NCI-H1417 treated with DMSO at 0.1 percent for 48 hours (cell line): ENCODE measurements around the gene MCUR1.
"Not testable (repeated sequence)": the region's sequence is repeated elsewhere in the genome, so short reads cannot be mapped to it uniquely, and the experiment has no call there.

Experiments
- DNase-seq: peaks from one replicate; lab custom pipeline; 2025; lab: John Stamatoyannopoulos, UW

Gene MCUR1

DNA sequence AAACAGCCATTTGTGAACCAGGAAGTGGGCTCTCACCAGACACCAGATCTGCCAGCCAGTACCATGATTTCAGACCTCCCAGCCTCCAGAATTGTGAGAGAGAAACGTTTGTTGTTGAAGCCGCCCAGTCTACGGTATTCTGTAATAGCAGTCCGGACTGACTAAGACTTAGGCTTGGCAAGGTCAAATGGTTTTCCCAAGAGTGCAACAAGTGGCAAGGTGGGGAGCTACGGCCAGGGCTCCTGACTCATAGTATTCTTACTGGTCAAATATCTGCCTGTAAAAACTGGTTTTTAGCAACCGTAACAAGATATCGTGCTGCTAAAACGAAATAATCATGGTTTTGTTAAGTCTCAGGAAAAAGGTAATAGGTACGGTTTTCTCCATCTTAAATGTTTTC lies 37.8 kb downstream of the MCUR1 start:
- no peak for DNase-seq

DNA sequence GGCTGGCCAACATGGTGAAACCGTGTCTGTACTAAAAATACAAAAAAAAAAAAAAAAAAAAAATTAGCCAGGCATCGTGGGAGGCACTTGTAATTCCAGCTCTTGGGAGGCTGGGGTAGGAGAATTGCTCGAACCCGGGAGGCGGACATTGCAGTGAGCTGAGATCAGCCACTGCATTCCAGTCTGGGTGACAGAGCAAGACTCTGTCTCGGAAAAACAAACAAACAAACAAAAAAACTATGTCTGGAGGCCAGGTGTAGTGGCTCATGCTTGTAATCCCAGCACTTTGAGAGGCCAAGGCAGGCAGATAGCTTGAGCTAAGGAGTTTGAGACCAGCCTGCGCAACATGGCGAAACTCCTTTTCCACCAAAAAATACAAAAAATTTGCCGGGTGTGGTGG lies 38.9 kb downstream of the MCUR1 start:
- not testable (repeated sequence) for DNase-seq

DNA sequence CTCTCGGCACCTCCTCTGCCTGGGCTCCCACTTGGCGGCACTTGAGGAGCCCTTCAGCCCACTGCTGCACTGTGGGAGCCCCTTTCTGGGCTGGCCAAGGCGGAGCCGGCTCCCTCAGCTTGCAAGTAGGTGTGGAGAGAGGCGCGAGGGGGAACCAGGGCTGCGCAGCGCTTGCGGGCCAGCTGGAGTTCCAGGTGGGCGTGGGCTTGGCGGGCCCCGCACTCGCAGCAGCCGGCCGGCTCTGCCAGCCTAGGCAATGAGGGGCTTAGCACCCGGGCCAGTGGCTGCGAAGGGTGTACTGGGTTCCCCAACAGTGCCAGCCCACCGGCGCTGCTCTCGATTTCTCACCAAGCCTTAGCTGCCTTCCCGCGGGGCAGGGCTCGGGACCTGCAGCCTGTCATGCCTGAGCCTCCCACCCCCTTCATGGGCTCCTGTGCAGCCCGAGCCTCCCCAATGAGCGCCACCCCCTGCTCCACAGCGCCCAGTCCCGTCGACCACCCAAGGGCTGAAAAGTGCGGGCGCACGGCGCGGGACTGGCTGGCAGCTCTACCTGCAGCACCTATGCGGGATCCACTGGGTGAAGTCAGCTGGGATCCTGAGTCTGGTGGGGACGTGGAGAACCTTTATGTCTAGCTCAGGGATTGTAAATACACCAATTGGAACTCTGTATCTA lies 41.9 kb downstream of the MCUR1 start:
- DNase-seq = not testable (repeated sequence)

- DNase-seq = no peak
Measured at GRCh38 chr6:13769655-13770053, 44.7 kb downstream of the MCUR1 start.

GRCh38 chr6:13769034-13769654 lies 45.2 kb downstream of the MCUR1 start:
- no peak for DNase-seq

DNA sequence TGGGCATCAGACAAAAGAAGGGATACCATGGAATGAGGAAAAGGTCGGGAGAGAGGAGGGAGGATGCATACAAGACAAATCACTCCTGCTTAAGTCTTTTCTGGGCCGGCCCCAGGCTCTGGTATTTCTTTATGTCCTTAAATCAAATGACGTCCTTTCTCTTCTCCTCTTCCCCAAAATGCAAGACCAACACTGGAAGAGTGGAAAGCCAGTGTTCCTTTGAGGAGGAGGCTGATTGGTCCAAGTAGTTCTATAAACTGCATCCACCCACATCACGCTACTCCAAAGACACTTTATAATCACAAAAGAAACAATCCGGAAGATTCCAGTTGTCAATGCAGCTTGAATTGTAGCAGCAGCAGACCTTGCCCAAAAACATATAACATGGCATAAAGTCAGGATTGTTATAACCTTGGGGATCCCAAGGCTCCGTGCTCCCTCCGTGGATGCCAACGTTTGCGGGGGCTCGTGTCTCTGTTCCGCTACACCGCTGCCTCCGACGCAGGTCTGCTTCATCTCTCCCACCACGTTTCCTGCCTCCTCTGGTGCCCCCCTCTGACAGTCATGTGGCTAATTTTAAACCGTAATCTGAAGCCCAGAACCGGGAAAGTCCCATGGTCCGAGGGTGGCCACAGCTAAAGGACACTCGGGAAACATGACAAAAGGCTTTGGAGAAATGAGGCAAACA lies 47.1 kb downstream of the MCUR1 start:
- DNase-seq = no peak

DNA sequence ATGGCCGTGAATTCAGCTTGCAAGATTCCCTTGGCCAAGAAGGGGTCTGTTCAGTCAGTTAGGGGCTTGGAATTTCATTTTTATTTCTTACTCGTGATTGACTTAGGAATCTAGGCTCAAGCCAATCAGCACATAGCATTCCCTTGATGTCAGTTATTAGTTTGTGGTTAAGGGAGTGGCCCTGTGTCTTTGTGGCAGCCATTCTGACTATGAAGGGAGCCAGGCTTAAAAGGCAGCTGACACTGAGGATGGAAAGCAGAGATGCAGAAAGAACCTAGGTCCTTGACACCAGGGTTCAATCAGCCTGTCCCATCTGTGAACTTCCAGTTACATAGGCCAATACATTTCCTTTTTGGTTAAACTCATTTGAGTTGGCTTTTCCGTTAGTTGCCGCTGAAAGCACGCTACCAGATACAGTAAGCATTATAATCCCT lies 48.1 kb downstream of the MCUR1 start:
- DNase-seq = no peak

- no peak for DNase-seq
Measured at GRCh38 chr6:13765570-13765969, 48.8 kb downstream of the MCUR1 start.

- DNase-seq = no peak
Measured at GRCh38 chr6:13764996-13765395, 49.4 kb downstream of the MCUR1 start.

- no peak for DNase-seq
Measured at GRCh38 chr6:13763740-13764381, 50.5 kb downstream of the MCUR1 start.

DNA sequence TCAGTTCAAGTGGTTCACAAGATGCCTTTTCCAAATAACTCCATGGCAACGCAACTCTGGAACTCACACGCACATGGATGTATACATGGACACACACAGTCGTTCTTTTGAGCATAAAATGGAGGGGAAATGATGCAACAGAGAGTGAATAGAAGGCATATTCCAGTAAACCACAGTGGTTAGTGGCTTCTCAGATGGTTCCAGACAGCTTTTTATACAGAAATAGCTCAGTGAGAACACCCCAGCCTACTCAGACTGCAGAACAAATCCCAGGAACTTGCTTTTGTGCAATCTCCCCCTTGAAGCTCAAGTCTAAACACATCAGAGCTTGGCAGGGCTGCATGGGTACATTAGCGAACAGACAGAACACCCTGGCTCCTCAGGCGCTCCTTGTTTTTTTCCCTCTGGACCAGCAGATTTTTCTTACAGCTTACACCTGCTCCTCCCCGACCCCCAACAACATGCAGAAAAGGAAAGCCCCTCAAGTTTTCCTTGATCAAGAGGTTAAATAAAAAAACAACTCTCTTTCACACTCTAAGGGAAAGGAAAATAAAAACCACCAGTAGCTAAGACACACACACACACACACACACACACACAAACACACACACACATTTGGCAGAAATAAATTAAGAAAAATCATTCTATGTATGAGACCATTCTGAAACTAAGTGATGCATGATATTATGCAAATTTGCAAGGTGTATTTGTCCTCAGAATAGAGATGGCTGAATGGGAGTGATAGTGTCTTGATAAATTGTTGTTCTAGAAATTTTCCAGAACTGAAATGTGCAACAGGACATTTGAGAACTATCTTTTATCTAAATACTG lies 51.5 kb downstream of the MCUR1 start:
- no peak for DNase-seq

DNA sequence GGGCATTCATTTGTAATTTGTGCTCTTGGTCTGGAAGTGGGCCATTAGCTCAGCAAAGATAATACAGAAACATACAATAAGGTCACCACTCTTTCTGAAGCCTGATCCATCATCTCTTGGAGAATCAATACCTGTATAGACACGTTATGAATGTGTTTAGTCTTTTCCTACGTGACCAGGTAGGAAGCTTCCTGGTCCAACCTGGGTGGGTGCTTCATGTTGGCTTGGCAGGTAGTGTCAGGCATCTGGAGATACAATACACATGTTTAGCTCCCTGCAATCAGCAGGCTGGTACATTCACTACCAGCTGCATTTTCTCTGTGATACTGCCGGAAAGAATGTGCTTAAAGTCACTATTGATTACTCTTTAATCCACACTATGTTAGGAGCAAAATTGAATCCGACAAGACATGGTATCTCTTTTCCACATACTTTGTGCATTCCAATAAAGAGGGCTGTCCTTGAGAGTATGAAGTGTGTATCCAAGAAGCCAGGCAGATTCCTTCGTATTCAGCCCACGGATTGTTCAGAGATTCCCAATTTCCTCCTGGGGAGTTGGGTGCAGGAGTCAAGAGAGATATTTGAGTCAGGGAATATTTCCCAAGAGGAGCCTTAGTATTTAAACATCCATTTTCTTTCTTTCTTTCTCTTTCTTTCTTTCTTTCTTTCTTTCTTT lies 52.9 kb downstream of the MCUR1 start:
- DNase-seq = no peak

DNA sequence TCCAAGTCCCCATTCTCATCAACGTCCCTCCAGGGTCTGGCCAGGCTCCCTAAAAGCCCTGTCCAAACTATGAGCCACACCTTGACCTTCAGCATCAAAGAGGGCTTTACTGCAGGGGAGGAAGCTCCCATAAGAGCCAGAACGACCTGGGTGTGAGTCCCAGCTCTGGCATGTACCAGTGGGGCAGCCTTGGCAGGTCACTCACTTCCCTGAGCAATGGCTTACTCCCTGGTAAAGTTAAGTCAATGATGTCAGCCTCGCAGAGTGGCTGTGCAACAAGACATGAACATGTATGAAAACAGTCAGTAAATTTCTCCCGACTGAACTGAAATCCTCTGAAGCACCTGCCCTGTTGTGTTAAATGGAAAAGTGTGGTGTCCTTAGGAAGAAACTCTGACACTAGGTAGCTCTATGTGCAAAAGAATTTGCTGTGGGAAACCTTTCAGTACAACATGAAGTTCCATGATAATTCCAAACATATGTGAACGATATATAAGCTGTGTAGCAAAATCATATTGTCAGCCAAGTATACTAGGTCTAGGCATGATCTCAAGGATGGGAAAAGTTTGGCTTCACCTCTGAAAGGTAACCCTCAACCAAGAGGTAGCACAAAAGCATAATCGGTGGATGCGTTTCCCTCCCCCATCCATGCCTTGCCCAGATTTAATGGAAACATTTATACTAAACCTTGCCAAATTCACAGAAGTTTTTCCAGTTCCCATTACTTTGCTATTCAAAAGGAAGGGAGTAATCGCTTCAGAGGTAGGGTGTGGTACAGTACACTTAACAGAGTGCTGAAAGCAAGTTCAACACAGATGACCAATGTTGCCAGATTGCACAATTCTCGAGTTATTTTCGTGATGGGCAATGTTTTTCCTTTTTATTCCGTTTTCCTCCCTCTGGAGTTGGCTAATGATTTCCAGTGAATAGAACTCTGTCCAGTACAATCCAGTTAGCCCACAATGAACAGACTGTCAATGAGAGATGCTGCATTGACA lies 53.8 kb downstream of the MCUR1 start:
- no peak for DNase-seq

DNA sequence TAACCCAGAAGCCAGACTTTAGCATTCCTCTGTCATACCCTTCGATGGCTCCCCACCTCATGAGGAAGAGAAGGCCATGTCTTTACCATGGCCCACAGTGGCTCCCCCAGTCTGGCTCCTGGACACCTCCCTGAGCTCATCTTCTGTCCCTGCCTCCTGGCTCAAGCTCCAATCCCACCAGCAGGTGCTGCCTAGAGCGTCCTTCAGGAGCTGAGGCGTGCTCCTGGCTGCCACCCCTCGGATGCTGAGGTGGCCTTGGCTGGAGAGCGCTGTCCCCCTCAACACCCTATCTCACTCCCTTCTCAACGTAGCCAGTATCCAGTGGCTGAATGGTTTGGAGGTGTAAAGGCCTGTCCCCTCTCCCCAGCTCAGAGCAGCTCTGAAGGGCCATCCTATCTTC lies 55.3 kb downstream of the MCUR1 start:
- DNase-seq = no peak

DNA sequence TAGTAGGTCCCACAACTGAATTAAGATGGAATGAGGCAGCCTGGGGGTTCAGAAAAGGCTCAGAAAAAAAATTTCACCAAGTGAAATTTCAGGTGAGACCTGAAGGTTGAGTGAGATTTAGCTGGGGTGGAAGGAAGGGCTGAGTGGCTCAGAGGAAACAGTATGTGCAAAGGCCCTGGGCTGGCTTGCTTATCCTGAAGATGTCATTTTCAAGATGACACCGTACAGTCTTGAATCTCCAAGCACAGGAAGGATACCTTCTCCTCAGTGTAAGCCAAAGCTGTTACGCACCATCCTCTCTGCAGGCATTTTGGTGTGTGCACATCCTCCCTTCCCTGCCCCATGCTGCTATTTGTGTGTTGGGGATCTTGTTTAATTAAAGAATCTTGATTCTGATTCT lies 59.7 kb downstream of the MCUR1 start:
- DNase-seq = no peak

DNA sequence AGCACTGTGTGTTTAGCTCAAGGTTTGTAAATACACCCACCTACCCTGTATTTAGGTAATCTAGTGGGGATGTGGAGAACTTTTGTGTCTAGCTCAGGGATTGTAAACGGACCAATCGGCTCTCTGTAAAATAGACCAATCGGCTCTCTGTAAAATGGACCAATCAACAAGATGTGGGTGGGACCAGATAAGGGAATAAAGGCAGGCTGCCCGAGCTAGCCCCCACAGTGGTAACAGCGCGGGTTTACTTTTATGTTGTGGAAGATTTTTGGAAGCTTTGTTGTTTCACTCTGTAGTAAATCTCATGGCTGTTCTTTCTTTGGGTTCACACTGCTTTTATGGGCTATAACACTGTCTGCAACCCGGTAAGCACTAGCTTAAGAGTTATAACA lies 70.6 kb downstream of the MCUR1 start:
- DNase-seq = no peak

DNA sequence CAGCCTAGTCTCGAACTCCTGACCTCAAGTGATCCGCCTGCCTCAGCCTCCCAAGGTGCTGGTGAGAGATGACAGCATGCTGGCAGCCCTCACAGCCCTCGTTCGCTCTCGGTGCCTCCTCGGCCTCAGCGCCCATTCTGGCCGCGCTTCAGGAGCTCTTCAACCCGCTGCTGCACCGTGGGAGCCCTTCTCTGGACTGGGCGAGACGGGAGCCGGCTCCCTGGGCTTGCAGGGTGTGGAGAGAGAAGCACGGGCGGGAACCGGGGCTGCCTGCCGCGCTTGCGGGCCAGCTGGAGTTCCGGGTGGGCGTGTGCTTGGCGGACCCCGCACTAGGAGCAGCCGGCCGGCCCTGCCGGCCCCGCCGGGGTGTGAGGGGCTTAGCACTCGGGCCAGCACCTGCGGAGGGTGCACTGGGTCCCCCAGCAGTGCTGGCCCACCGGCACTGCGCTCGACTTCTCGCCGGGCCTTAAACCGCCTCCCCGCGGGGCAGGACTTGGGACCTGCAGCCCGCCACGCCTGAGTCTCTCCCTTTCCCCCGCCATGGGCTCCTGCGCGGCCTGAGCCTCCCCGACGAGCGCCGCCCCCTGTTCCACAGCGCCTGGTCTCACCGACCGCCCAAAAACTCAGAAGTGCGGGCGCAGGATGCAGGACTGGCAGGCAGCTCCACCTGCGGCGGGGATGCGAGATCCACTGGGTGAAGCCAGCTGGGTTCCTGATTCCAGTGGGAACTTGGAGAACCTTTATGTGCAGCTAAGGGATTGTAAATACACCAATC lies 71.2 kb downstream of the MCUR1 start:
- no peak for DNase-seq

DNA sequence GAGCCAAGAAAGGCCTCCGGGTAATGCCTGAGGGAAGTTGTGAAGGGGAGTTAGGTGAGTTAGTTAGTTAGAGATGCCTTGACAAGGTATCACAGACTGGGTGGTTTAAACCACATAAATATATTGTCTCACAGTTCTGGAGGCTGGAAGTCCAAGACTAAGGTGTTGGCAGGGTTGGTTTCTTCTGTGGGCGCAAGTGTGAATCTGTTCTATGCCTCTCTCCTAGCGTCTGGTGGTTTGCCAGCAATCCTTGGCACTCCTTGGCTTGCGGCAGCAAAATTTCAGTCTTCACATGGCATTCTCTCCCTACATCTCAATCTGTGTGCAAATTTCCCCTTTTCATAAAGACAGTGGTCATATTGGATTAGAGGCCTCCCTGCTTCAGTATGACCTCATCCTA lies 73.0 kb downstream of the MCUR1 start:
- no peak for DNase-seq
